ENCODE results near the gene KRTCAP2.

GRCh38 chr1:155206891-155207805 lies 34.0 kb upstream of the KRTCAP2 start:
- TF ChIP-seq, protein P1, sequence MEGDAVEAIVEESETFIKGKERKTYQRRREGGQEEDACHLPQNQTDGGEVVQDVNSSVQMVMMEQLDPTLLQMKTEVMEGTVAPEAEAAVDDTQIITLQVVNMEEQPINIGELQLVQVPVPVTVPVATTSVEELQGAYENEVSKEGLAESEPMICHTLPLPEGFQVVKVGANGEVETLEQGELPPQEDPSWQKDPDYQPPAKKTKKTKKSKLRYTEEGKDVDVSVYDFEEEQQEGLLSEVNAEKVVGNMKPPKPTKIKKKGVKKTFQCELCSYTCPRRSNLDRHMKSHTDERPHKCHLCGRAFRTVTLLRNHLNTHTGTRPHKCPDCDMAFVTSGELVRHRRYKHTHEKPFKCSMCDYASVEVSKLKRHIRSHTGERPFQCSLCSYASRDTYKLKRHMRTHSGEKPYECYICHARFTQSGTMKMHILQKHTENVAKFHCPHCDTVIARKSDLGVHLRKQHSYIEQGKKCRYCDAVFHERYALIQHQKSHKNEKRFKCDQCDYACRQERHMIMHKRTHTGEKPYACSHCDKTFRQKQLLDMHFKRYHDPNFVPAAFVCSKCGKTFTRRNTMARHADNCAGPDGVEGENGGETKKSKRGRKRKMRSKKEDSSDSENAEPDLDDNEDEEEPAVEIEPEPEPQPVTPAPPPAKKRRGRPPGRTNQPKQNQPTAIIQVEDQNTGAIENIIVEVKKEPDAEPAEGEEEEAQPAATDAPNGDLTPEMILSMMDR (IDR thresholded peaks at IDR 0.05) = peak; percentile 78 to 86 (median 81)
- TF ChIP-seq POLR2A (IDR thresholded peaks at IDR 0.05) = no peak
